NK-92 (cell line): ENCODE results near the gene TBX20.
"Not testable (repeated sequence)": the region's sequence is repeated elsewhere in the genome, so short reads cannot be mapped to it uniquely, and the experiment has no call there.

Experiments used
- DNase-seq: peaks from one replicate; lab custom pipeline; 2025; ENCODE audit not compliant: unreplicated experiment; lab: John Stamatoyannopoulos, UW

Gene TBX20

DNA sequence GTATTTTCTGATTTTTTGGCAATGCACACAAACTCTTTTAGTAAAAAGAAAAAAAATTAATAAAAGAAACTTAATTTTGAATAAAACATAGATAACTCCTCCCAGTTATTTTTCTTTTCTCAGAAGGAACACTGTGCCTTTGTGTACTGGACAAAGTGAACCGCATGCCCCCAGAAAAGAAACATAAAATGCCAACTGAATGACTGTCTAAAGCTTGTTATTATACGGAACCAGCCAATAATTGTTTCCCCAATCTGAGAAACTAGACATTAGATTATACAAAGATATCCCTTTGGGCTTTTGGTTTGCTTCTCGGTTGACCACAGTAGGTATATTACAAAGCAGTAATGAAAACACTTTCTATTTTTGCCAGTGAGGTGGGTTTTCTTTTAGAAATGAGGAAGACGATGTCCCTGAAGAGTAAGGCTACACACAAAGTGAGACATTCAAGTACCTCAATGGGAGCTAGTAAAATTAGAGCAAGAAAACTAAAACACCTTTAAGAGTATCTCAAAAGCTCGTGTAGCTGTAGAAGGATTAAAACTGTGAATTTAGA, 25.3 kb downstream of the TBX20 start:
- DNase-seq, result not testable (repeated sequence)

DNA sequence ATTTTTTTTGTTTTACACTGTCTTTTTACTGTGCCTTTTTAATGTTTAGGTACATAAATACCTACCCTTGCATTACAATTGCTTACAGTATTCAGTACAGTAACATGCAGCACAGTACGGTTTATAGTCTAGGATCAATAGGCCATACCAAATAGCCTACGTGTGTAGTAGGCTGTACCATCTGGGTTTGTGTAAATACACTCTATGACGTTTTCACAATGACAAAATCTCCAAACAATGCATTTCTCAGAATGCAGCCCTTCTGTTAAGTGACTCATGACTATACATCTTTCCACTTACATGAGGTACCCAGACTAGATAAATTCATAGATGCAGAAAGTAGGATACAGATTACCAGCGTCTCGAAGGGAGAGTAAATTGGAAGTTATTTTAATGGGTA, 26.5 kb downstream of the TBX20 start:
- DNase-seq, result not testable (repeated sequence)

DNA sequence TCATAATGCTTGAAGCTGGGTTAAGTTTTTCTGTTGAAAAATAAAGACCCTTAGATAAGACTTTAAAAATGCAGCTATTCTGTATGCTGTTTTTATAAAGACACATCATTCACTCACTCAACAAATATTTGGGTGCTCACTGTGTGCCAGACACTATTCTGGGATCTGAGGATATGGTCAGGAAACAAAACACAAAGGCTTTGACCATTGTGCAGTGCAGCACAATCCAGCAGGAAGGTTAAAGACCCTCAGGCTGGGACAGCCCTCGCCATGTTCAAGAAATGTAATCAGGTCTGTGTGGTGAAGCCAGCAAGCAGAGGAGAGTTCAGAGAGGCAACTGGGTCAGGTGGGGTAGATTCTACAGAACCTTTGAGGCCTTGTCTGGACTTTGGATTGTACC, 31.5 kb downstream of the TBX20 start:
- DNase-seq, result not testable (repeated sequence)

DNA sequence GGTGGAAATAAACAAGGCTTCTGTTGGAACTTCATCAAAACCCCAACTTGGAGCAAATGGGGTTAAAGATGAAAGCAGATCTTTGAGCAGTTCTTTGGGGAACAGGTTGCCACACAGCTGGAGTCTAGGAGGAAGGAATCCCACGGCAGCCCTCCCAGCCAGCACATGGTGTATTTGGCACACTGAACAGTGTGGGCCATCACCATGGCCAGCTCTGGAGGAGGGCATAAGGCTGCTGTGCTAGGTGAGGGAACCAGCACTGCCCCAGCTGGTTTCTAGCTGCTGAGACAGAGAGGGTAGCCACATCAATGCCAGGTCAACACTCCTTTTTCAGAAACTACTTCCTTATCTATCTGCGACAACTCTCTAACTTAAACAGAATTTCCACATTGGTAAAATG, 33.7 kb downstream of the TBX20 start:
- DNase-seq, result not testable (repeated sequence)

DNA sequence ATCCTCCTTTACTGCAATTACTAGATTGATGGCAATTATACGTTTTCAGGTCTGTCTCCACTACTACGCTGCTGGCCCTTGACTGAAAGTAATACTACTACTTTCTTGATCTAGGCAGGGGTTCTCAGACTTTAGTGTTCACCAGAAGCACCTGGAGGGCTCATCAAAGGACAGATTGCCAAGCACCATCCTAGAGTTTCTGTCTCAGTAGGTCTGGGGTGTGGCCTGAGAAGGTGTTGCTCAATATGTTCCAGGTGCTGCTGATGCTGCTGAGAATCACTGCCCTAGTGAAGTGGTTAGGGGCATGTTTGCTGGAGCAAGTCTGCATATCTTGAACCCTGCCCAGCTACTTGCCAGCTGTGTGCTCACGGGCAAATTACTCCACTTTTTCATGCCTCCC, 37.9 kb downstream of the TBX20 start:
- not testable (repeated sequence) for DNase-seq

DNA sequence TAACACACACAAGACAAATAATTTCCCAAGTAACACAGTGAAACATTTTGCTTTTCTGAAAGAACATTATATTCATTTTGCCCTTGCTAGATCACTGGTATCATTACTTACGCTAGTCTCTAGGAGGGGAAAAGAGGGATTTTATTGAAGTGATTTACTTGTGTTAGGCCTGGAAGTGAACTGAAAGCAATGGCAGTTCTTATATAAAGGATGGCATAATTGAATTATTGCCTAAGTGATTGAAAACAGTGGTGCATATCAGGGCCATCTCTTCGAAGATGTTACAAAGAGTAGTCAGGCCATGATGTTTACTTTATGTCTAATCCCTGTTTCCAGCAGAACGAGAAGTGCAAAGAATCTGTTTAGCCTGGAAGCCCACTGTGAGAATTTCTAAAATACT, 38.8 kb downstream of the TBX20 start:
- not testable (repeated sequence) for DNase-seq

DNA sequence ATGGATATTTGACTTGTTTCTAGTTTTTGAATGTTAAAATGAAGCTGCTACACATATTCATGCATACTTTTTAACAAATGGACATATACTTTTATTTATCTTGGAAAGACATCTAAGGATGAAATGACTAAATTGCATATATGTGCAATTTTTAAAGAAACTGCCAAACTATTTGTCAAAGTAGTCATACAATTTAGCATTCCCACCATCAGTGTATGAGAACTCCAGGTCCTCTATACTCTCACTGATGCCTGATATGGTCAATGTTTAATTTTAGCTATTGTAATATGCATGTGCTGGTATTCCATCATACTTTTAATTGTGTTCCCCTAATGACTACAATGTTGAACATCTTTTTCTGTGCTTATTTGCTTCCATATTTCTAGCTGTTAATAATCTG, 47.0 kb downstream of the TBX20 start:
- not testable (repeated sequence) for DNase-seq

DNA sequence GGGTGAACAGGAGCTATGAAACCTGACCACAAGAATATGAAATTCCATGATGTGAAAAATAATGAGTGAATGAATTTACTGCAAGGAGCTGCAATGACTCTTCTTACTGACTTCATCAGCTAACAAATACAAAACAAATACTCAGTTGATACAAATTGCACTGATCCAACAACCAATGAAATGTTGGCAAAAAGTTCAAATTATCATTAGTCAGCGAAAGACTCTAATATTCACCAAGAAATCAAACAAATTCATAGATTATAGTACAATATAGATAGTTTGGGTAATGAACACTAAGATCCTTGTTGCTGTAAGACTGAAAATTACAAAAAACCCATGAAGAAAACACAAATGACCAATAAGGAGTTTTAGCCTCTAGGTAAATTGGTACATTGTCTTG, 49.0 kb downstream of the TBX20 start:
- DNase-seq, result not testable (repeated sequence)

DNA sequence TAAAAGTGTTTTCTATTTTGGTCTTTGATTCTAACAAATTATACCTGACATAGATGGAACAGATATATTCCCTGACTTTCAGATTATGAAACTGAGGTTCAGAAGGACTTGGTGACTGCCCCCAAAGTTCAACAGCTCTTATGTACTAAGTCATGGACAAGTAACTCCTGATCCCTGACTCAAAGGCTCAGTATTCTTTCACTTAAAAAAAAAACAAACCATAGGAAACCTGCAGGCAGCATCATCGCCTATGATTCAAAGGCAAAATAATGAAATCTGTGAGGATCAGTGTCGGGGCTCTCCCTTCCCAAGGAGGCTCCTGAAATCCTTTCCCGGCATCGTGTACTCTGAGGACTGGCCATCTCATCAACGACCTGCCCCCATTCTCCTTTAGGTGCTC, 49.9 kb downstream of the TBX20 start:
- not testable (repeated sequence) for DNase-seq

DNA sequence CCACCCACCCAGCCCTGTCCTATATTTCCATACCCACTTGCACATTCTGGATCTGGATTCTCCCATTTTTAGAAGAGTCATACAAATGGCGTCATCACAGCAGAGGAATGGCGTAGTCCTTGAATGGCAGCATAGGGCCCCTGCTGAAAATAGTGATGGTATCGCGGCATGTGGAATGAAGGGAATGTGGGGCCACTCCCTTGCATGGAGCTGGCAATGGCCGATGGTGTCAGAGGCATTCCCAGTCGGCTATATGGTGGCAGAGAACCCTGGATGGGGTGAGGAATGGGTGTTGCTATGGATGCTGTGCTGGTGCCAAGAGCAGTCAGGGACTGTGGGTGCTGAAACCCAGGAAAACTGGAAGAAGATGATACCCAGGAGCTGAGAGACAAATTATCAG, 51.5 kb downstream of the TBX20 start:
- DNase-seq, result not testable (repeated sequence)

DNA sequence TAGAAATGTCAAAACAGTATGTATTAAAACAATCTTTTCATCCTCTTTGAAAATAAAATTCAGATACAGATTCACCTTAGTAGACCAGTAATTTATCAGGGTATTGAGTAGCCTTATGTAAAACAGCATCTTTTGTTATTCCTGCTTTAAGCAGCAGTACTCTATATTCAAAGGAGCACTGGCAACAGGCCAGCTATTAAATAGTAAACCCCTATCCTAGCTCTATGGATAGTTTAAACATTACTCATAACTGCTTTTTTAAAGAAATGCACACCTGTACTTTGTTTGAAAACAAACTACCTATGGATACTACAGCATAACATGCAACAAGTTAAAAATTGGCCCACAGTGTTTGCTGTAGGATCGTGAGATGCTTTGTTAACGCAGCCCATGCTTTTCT, 53.7 kb downstream of the TBX20 start:
- not testable (repeated sequence) for DNase-seq

DNA sequence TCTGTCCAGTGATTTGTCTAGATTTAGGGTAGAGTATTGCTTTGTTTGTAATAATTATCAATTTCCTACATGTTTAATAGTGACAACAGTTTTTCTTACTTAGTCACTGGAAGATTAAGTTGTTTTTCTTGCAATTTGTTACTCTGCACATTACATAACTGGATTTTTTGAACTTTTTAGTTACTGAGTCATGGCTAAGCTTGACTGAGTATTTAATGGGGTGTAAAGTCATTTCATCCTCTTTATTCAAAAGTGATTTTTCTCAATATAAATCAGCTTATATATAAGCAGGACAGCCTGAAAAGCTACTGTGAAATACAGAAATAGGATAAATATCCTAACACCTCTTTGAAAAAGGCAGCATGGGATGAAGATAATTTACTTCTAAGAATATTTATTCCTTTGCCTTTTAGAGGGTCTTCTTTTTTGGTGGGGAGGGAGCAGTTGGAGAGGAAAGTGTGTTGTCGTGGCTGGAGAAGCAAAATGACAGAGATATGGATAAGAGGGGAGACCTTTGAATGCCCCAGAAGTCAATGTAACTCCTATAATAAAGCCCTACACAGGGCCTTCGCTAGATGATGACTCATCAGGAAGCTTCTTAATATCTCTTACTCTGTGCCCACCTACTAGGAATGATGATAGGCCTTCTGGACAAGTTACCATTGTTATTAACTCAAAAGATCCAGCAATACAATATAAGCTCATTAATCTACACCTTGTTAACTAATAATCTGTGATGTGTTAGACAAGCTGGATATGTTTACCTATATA, 55.3 kb downstream of the TBX20 start:
- DNase-seq, result not testable (repeated sequence)

DNA sequence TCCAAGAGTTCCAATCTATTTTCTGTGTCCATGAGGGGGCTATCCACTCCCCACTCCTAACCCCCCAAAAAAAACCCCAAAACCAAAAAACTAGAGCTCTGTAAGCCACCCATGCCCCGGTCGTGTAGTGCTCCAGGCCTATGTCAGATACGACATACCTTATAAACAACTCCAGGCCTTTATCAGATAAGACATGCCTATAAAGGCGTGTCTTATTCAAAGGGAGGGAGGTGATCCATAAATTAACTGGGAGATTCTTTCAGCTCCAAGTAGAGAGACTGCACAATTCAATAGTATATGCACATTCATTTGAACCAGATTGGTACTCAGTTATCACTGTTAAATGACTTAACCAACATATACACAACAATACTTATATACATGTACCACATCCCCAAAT, 62.3 kb downstream of the TBX20 start:
- DNase-seq, result not testable (repeated sequence)

DNA sequence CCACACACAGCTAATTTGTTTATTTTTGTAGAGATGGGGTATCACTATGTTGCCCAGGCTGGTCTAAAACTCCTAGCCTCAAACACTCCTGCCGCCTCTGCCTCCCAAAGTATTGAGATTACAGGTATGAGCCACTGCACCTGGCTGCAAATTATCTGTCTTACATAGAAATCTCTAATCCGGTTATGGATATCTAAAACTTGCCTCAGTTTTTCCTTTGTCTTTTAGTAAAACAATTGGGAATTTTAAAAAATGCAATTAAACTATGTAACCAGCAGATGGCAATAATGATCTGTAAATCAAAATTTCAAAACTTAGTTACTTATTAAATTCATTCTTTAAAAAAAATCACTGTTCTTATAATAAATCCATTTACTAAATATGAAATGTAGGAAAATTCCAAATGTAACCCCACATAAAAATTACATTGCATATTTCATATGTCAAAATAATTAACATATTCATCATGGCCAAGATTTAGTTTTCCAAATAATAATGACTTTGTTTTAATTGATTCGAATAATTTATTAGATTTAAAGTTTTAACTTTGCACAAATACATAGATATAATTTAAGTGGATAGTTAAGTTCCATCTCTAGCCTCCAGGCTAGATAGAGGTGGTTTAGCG, 63.6 kb downstream of the TBX20 start:
- not testable (repeated sequence) for DNase-seq

DNA sequence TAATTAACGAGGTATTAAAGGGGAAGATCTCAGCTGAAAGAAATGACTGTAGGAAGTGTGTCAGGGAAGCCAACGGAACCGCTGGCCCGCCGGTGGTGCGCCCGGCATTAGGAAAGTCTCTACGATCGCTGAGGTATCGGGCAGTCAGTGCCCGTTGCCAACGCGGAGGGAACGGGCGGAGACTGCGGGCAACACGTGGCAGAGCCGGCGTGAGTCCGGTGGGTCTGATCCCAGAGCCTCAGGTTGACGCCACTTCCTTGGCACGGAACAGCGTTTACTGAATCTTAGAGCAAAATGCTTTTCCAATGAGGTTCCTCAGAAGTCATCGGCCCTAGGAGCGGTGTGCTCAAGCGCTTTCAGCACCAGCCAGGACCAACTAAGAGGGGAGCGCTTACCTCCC, 67.1 kb downstream of the TBX20 start:
- not testable (repeated sequence) for DNase-seq

DNA sequence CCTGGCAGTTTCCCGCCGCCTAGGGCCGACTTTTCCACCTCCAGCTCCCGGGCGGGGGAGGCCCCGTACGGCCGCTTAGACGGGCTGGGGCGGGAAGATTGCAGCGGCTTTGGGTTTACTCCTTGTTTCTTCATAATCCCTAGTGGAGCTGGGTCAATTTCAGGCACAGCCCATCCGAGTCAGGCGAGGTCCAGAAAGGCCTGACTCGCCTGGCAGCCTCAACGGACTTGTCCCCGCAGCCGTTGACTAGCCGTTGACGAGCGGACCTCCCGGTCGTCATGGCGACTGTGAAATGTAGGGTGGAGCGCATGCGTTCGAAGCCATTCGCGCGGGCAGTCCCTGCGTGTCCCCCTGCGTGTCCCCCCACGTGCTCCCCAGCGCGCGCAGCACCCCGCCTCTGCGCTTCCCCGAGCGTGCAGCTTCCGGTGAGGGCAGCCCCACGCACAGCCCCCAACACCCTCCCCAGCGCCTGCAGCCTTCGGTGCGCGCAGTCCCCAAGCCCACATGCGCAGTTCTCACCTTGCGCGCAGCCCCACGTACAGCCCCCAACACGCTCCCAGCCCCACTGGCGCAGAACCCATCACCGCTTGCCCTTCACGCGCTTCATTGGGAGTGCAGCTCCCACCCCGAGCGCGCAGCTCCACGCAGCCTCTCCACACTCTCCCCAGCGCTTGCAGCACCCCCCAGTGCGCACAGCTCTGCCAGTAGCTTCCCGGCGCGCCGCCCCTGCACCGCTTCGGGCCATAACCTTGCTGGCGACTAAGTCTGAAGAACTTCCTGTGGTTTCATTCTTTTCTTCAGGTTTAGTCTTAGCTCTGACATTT, 67.8 kb downstream of the TBX20 start:
- no peak for DNase-seq

DNA sequence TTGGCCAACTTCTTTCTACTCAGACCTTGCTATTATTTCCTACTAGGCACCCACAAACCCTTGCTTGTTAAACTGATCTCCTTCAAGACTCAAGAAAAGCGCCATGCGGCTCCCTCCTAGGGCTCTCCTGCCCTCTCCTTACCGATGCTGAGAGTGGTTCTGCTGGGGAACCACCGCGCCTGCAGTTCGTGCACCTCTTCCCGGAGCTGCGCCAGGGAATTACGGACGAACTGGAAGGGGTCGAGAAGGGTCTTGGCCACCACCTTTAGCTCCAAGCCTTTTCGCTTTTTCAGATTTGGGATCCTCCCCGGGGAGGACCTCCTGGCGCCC, 68.4 kb downstream of the TBX20 start:
- not testable (repeated sequence) for DNase-seq

DNA sequence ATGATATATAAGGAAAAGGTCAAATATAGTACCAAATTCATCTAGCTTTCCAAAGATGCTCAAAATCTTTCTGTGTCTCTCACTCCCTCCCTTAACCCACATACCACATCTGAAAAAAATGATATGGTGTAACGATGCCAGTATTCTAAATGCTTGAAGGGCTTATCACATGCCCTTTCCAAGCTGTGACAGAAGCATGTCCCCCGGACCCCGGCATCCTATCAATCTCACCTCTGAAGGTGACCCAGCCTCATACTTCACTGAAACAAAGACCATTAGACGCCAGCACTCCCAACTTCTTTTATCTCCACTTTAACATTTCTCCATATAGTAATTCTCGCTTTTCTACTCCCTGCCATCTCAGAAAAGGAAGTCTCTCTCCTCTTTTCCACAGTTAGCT, 68.9 kb downstream of the TBX20 start:
- DNase-seq, result not testable (repeated sequence)

DNA sequence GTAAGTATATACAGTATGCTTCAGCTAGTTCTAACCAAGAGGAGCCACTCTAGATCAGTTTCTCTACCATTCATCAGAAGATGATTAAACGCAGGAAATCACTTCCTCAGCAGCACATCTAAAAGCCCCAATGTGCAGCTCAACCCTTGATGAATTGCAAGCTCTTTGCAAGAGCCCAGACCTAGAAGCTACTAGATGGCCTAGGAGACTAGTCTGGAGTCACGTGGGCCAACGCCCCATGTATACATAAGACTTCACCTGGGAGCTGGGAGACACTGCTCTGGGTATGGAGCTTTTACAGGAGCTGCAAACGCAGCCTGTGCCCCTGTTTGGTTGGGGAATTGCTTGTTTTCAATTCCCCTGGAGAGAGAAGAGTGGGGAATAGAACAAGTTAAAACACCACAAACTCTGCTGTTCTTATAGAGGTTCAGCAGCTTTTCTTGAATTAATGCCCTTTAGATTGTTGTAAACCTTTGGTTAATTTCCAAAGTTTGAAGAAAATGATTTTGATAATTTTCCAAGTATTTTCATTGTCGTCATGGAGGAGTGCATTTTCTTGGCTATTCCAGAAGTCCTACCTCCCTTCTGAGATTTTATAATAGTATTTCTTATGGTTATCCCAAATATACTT, 69.9 kb downstream of the TBX20 start:
- not testable (repeated sequence) for DNase-seq

DNA sequence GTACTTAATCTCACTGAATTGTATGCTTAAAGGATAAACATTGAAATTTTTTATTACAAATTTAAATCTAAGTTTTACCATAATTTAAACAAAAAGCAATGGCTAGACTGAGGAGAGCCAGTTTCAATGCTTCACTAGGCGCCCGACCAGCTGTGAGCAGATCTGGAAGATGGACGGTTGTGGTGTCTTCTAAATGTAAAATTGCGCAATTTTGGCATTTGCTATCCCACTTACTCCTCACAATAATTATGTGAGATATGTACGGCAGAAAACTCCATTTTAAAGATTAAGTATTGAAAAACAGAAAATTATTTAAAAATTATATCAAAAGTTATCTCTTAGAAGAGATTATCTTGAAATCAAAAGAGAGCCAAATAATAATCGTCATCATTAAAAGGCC, 73.2 kb downstream of the TBX20 start:
- not testable (repeated sequence) for DNase-seq

DNA sequence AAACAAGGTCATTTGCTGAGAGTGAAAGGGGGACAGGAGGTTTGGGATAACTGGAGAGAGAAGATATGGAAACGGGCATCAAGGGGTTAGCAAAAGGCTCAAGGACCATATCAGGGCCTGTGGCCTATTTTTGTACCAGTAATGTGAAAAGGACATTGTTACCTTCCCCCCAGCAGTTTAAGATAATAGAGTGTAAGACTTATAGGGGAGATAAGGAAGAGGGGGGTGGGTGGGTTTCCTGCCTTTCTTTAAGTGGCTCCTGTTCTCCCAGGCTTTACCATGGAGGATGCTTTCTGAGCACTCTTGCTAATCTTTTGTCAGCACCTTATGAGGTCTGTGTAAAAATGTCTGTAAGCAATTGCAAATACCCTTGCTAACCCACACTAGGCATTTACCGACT, 80.7 kb downstream of the TBX20 start:
- not testable (repeated sequence) for DNase-seq
